HepG2 (cell line): Measurements from ENCODE around the gene RUNDC1. TPM values are rescaled to one million over a fixed set of nuclear protein-coding genes. Genes with fewer than 3 reads are reported as not detected.

Experiments
- EZH2 ChIP-seq: conservative IDR thresholded peaks from 2 replicates; pipeline ENCODE4 v1.6.1; 2012; ENCODE audit warnings: mild to moderate bottlenecking, low read depth, low read length, moderate library complexity
- HOMEZ ChIP-seq: IDR thresholded peaks from 2 replicates; pipeline ENCODE4 v1.6.1; 2016; ENCODE audit warnings: low read depth
- HOXA7 ChIP-seq: sonication (generic); formaldehyde crosslinking; IDR thresholded peaks from 2 replicates; pipeline ENCODE4 v1.8.1; 2022; ENCODE audit warnings: mild to moderate bottlenecking, missing genetic modification reagents, moderate library complexity
- KIAA2018 ChIP-seq: sonication (generic); formaldehyde crosslinking; IDR thresholded peaks from 2 replicates; pipeline ENCODE4 v1.5.0; 2020; ENCODE audit warnings: mild to moderate bottlenecking, missing genetic modification reagents, borderline replicate concordance
- KMT2A ChIP-seq: sonication (generic); formaldehyde crosslinking; IDR thresholded peaks from 2 replicates; pipeline ENCODE4 v1.4.0; 2020; ENCODE audit warnings: missing genetic modification reagents
- MIER2 ChIP-seq: IDR thresholded peaks from 2 replicates; pipeline ENCODE4 v1.6.1; 2016; ENCODE audit warnings: missing biosample characterization, missing genetic modification reagents
- TGIF2 ChIP-seq: IDR thresholded peaks from 2 replicates; pipeline ENCODE4 v1.6.1; 2016; ENCODE audit warnings: control low read depth, missing compliant biosample characterization
- ZNF326 ChIP-seq: sonication (generic); formaldehyde crosslinking; IDR thresholded peaks from 2 replicates; pipeline ENCODE4 v1.4.0; 2020; ENCODE audit warnings: missing genetic modification reagents, borderline replicate concordance
- ZNF570 ChIP-seq: sonication (generic); formaldehyde crosslinking; IDR thresholded peaks from 2 replicates; pipeline ENCODE4 v1.4.0; 2020; ENCODE audit warnings: mild to moderate bottlenecking, missing genetic modification reagents, borderline replicate concordance
- polyA plus RNA-seq, 8 experiments: library from polyadenylated mRNA; depleted of rRNA in 3 of 8; stranded (reverse) in 7 of 8; unstranded in 1 of 8; fragments of >200 nt; fragmentation: Illumina TruSeq in 4 of 8; extraction: Trizol in 4 of 8; gene quantifications; 2 replicates each; pipeline versions ENCODE4 v1.2.1 to v1.2.3, GENCODE V29; 2011 to 2016; ENCODE audit warnings: low read depth in 4 of 8, missing spikeins in 1 of 8, mixed read lengths in 1 of 8; ENCODE audit not compliant: insufficient read depth in 1 of 8
- total RNA-seq, 5 experiments: library from RNA; depleted of rRNA; stranded (reverse); fragments of >200 nt; fragmentation: Illumina TruSeq; extraction: Trizol; gene quantifications; 2 replicates each; pipeline ENCODE4 v1.2.3, GENCODE V29; 2016; ENCODE audit warnings: low read depth in 1 of 5
- TF ChIP-seq, protein P1 (sequence below): sonication (generic); formaldehyde crosslinking; IDR thresholded peaks from 2 replicates; pipeline ENCODE4 v1.4.0; 2020; ENCODE audit warnings: mild to moderate bottlenecking, missing genetic modification reagents
- TF ChIP-seq, protein P2 (sequence below): sonication (generic); formaldehyde crosslinking; IDR thresholded peaks from 2 replicates; pipeline ENCODE4 v1.9.0; 2022; ENCODE audit warnings: missing genetic modification reagents, mild to moderate bottlenecking, borderline replicate concordance

Gene RUNDC1
- total and polyA plus RNA-seq, 2 of the 13 experiments (the other 11 are each of a cell fraction or from before 2014, with no cell fraction given): 10.3 to 11.4 TPM

DNA sequence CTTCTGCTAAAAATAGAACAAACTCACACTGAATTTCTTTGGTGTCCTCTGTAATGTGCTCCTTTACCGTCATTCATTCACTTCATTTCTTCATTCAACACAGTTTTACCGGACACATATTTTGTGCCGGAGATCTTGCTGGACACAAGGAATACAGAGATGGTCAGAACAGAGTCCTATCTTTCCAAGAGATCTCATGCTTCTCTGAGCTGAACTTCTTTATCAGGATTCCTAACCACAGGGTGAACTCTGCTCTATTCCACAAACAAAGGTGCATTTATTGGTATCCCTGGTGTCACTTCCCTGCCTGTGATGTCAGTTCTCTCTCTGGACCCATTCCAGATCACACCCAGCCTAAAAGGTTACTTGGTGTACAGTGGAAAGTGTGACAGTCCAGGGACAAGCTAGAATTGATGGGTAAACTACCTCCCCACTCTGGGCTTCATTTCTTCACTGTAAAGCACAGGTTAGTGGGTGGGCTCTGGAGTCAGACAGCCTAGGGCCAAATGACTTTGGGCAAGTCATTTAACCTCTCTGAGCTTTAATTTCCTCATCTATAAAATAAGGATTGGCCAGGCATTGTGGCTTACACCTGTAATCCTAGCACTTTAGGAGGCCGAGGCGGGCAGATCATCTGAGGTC, 30.4 kb downstream of the RUNDC1 start (continued):
- peak; percentile 88; the same call in 1 of the 2 replicates for TF ChIP-seq HOMEZ (CRISPR knock-in tag)
- no peak for TF ChIP-seq HOXA7
- no peak for TF ChIP-seq ZNF326 (CRISPR knock-in tag)
- TF ChIP-seq KIAA2018: no peak
- TF ChIP-seq, protein P1, sequence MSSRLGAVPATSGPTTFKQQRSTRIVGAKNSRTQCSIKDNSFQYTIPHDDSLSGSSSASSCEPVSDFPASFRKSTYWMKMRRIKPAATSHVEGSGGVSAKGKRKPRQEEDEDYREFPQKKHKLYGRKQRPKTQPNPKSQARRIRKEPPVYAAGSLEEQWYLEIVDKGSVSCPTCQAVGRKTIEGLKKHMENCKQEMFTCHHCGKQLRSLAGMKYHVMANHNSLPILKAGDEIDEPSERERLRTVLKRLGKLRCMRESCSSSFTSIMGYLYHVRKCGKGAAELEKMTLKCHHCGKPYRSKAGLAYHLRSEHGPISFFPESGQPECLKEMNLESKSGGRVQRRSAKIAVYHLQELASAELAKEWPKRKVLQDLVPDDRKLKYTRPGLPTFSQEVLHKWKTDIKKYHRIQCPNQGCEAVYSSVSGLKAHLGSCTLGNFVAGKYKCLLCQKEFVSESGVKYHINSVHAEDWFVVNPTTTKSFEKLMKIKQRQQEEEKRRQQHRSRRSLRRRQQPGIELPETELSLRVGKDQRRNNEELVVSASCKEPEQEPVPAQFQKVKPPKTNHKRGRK (CRISPR knock-in tag): no peak
- TF ChIP-seq KMT2A (CRISPR knock-in tag): no peak; the same call in 1 of the 2 replicates
- TF ChIP-seq ZNF570: no peak
- peak; percentile 55 for TF ChIP-seq TGIF2 (CRISPR knock-in tag)
- TF ChIP-seq, protein P2, sequence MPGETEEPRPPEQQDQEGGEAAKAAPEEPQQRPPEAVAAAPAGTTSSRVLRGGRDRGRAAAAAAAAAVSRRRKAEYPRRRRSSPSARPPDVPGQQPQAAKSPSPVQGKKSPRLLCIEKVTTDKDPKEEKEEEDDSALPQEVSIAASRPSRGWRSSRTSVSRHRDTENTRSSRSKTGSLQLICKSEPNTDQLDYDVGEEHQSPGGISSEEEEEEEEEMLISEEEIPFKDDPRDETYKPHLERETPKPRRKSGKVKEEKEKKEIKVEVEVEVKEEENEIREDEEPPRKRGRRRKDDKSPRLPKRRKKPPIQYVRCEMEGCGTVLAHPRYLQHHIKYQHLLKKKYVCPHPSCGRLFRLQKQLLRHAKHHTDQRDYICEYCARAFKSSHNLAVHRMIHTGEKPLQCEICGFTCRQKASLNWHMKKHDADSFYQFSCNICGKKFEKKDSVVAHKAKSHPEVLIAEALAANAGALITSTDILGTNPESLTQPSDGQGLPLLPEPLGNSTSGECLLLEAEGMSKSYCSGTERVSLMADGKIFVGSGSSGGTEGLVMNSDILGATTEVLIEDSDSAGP (CRISPR knock-in tag): no peak
- TF ChIP-seq MIER2 (CRISPR knock-in tag): peak; percentile 79
- no peak for TF ChIP-seq EZH2
